BJ (cell line): ENCODE data around the gene CD70. TPM values are rescaled to one million over a fixed set of nuclear protein-coding genes. Genes with fewer than 3 reads are reported as not detected.
"Not testable (repeated sequence)": the region's sequence is repeated elsewhere in the genome, so short reads cannot be mapped to it uniquely, and the experiment has no call there.

Experiments
- CTCF ChIA-PET: fragments of 350-600 bp; formaldehyde crosslinking; extraction: SDS; loops from one replicate; lab custom pipeline; 2021; ENCODE audit warnings: antibody characterized with exemption, inconsistent platforms; lab: Yijun Ruan, JAX
- POLR2A ChIA-PET: fragments of 300-600 bp; sonication (Branson Sonifier 250); formaldehyde crosslinking; extraction: SDS; loops from one replicate; lab custom pipeline; 2021; ENCODE audit warnings: antibody characterized with exemption; lab: Charles Lee
- DNase-seq: peaks from one replicate; pipeline ENCODE4 v3.0.0-alpha.2; 2011; ENCODE audit warnings: low read depth
- H3K27me3 ChIP-seq: 2 replicates; pipeline ENCODE4 v1.6.0; 2011; ENCODE audit warnings: low read length; ENCODE audit not compliant: control insufficient read depth, insufficient read depth
- H3K36me3 ChIP-seq: 2 replicates; pipeline ENCODE4 v1.5.1; 2011; ENCODE audit warnings: low read length; ENCODE audit not compliant: control insufficient read depth, insufficient read depth
- H3K4me3 ChIP-seq: 2 replicates; pipeline ENCODE4 v1.5.1; 2011; ENCODE audit warnings: low read depth, mild to moderate bottlenecking, control low read depth, low read length
- polyA plus RNA-seq: library from polyadenylated mRNA; depleted of rRNA; stranded (reverse); fragments of >200 nt; gene quantifications from 2 replicates; pipeline ENCODE4 v1.2.3, GENCODE V29; 2011
- TF ChIP-seq, protein P1 (sequence below): IDR thresholded peaks from 2 replicates; pipeline ENCODE4 v1.5.1; 2011; ENCODE audit warnings: low read depth, mild to moderate bottlenecking, control low read depth, inconsistent platforms, low read length, moderate library complexity; ENCODE audit not compliant: insufficient read depth

CD70 gene
- polyA plus RNA-seq, 1 experiment: not detected

DNA sequence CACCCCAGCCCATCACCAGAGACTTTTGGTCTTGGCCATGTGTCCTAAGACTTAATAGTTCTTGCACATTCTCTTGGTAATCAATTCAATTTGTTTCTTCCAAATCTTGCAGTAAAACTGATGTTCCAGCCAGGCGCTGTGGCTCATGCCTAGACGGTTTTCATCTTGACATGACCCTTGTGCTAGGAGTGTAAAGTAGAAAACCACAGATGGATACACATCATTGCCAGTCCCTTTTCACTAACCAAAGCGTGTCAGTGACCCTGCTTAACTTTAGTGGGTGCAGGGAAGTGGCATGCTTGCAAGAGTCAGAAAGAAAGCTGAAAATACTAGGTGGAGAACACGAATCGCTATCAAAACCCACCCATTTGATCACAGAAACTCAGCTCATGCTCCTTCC is 18.0 kb upstream of the CD70 start:
- ChIA-PET CTCF (no interaction called here), POLR2A (no interaction called here)
- H3K36me3 ChIP-seq: no peaks in the 10 kb centered on the region
- no peak for DNase-seq
- H3K27me3 ChIP-seq: no peaks in the 10 kb centered on the region
- TF ChIP-seq, protein P1, sequence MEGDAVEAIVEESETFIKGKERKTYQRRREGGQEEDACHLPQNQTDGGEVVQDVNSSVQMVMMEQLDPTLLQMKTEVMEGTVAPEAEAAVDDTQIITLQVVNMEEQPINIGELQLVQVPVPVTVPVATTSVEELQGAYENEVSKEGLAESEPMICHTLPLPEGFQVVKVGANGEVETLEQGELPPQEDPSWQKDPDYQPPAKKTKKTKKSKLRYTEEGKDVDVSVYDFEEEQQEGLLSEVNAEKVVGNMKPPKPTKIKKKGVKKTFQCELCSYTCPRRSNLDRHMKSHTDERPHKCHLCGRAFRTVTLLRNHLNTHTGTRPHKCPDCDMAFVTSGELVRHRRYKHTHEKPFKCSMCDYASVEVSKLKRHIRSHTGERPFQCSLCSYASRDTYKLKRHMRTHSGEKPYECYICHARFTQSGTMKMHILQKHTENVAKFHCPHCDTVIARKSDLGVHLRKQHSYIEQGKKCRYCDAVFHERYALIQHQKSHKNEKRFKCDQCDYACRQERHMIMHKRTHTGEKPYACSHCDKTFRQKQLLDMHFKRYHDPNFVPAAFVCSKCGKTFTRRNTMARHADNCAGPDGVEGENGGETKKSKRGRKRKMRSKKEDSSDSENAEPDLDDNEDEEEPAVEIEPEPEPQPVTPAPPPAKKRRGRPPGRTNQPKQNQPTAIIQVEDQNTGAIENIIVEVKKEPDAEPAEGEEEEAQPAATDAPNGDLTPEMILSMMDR: no peak
- no peak overlapping the region for H3K4me3 ChIP-seq

DNA sequence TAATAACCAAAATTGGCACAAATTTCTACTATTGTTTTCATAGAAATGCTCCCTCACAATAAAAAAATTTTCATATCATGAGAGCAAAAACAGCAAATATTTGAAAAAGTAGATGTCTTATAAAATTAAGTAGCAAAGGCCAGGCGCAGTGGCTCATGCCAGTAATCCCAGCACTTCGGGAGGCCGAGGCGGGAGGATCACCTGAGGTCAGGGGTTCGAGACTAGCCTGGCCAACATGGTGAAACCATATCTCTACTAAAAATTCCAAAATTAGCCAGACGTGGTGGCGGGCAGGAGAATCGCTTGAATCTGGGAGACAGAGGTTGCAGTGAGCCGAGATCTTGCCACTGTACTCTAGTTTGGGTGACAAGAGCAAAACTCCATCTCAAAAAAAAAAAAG is 17.2 kb upstream of the CD70 start:
- H3K27me3 ChIP-seq, POLR2A ChIA-PET, H3K4me3 ChIP-seq, DNase-seq, CTCF ChIA-PET, H3K36me3 ChIP-seq: not testable (repeated sequence)

DNA sequence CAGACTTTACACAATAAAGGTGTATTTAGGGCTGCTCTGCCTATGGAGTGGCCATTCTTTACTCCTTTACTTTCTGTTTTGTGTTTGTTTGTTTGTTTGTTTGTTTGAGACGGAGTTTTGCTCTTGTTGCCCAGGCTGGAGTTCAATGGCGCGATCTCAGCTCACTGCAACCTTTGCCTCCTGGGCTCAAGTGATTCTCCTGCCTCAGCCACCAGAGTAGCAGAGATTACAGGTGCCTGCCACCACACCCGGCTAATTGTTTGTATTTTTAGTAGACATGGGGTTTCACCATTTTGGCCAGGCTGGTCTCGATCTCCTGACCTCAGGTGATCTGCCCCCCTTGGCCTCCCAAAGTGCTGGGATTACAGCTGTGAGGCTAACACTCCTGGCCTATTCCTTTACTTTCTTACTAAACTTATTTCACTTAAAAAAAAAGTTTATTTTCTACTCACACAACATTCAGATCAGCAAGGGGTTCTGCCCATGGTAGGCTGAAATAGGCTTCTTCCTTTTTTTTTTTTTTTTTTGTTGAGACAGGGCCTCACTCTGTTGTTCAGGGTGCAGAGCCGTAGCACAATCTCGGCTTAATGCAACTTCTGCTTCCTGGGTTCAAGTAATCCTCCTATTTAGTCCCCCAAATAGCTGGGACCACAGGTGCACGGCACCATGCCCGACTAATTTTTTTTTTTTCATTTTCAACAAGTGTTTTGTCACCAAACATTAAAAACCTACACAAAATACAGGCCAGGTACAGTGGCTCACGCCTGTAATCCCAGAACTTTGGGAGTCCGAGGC is 15.5 kb upstream of the CD70 start:
- POLR2A ChIA-PET, DNase-seq, H3K4me3 ChIP-seq, H3K36me3 ChIP-seq, H3K27me3 ChIP-seq: not testable (repeated sequence)
- CTCF ChIA-PET: interaction anchor here (0.6 to 1.0 kb wide), 3 partner anchors 20 to 25 kb away, joined by 3 to 4 read pairs (median 4); no protein-coding TSS in a partner anchor

DNA sequence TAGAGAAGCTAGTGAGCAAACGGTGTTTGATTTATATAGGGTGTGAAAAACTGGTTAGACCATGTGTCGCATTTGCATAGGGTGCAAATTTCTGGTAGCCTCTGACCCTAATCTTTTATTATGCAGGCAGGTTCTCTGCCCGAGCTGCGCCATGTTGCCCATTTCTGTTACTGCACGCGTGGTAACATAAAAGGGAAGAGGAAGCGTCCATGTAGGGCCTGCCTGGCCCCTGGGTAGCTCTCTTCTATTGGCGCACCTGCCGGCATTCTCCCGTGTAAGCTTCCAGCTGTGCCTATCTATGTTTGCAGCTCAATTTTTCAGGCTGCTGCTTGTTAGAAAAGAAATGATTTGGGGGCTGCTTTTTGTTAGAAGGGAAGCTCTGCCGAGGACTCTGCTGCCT is 14.0 kb upstream of the CD70 start:
- DNase-seq: no peak
- no peaks in the 10 kb centered on the region for H3K27me3 ChIP-seq
- TF ChIP-seq, protein P1: no peak
- ChIA-PET CTCF (interaction anchor here (0.9 to 1.9 kb wide), 2 partner anchors 12 to 133 kb away, joined by 3 to 5 read pairs; partner anchors contain the start of gene GPR108), POLR2A (no interaction called here)
- H3K36me3 ChIP-seq: no peaks in the 10 kb centered on the region
- no peak overlapping the region for H3K4me3 ChIP-seq

DNA sequence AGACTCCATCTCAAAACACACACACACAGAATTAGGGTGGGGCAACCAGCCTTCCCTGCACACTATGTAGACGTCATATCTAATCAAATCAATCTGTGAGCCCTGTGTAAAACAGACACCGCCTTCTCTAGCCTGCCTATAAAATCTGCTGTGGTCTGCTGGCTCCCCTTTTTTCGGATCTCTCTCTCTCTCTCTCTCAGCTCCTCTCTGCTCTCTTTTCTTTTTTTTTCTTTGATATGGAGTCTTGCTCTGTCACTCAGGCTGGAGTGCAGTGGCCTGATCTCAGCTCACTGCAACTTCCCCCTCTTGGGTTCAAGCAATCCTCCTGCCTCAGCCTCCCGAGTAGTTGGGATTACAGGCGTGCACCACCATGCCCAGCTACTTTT is 11.8 kb upstream of the CD70 start:
- DNase-seq: no peak
- TF ChIP-seq, protein P1: no peak
- no peak overlapping the region for H3K4me3 ChIP-seq
- ChIA-PET CTCF (interaction anchor here (0.6 kb wide), 1 partner anchor 103 kb away, joined by 5 read pairs; no protein-coding TSS in a partner anchor), POLR2A (no interaction called here)
- no peaks in the 10 kb centered on the region for H3K36me3 ChIP-seq
- H3K27me3 ChIP-seq: no peaks in the 10 kb centered on the region

DNA sequence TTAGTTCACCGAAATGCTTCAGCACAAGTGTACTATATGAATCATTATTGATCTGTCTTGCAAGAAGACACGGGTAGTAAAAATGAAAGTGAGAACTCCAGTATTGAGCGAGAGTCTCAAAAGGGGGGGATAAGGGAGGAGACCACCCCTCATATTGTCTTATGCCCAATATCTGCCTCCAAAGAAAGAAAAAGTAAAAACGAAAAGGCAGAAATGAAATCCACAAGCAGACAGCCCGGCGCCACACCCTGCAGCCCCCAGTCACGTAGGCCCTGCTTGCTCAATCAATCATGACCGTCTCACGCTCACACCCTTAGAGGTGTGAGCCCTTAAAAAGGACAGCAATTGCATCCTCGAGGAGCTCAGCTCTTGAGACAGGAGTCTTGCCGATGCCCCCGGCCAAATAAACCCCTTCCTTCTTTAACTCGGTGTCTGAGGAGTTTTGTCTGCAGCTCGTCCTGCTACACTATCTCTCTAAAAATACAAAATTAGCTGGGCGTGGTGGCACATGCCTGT is 10.6 kb upstream of the CD70 start:
- H3K36me3 ChIP-seq, H3K27me3 ChIP-seq, DNase-seq, H3K4me3 ChIP-seq, POLR2A ChIA-PET: not testable (repeated sequence)
- CTCF ChIA-PET: interaction anchor here (0.6 kb wide), 1 partner anchor 474 kb away, joined by 3 read pairs; no protein-coding TSS in a partner anchor

DNA sequence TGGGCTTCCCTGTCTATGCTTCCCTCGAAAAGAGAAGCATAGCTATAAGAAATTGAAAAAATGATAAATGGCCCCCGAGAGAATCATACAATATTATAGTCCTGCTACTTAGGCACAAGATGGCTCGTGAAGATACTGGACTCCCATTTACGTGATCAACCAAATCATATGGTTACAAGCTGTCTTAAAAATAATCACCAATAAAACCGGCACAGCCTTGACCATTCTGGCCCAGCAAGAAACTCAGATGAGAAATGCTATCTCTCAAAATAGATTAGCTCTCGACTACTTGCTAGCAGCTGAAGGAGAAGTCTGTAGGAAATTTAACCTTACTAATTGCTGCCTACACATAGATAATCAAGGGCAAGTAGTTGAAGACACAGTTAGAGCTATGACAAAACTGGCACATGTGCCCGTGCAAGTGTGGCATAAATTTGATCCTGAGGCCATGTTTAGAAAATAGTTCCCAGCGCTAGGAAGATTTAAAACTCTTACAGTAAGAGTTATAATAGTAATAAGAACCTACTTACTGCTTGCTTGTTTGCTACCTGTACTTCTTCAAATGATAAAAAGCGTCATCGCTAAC is 10.1 kb upstream of the CD70 start:
- H3K36me3 ChIP-seq, H3K27me3 ChIP-seq, H3K4me3 ChIP-seq, DNase-seq, POLR2A ChIA-PET: not testable (repeated sequence)
- CTCF ChIA-PET: interaction anchor here (0.6 to 1.3 kb wide), 3 partner anchors 101 to 473 kb away, joined by 3 read pairs; no protein-coding TSS in a partner anchor
